Measurements from ENCODE around the gene ANKRD10.
A peak's percentile ranks its signal among the peaks of the same experiment; 100 is the strongest.
"Not testable (repeated sequence)": the region's sequence is repeated elsewhere in the genome, so short reads cannot be mapped to it uniquely, and the experiment has no call there.

The ANKRD10 gene

DNA sequence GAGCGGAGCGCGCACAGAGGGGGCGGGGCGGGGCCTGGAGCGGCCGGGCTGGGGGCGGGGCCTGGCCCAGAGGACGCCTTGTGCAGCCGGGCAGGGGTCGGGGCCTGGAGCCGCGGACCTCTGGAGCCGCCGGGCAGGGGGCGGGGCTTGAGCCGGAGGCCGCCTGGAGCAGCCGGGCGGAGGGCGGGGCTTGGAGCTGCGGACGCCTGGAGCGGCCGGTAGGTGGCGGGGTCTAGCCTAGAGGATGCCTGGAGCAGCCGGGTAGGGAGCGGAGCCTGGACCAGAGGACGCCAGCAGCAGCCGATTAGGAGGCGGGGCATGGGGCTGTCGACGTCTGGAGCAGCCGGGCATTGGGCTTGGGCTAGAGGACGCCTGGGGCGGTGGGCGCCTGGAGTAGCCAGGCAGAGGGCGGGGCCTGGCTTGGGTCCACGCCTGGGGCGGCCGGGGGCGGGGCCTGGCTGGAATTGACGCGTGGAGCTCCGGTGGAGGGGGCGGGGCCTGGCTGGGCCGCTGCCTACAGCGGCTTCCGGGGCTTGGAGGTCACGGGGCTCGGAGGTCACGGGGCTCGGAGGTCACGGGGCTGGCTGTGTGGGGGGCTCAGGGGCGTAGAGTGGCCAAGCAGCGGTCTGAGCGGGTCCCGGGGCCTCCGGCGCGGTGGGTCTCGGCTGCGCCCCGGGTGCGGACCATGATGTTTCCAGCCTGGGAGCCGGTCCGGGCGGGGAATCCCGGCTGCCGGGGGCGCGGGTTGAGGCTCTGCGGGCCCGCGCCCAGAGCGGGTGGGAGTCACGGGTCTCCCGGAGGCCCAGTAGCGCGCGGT lies at the start of gene ANKRD10:
TSS of gene ANKRD10 (minus strand) at position 13 of the 817 bp plus-strand sequence. CDS start 135 bp downstream, outside the sequence.
- peak within 1 kb of the TSS; percentile 87 for H3K4me3 ChIP-seq (ENCODE audit: low read length)
- TF ChIP-seq ZNF274 (IDR thresholded peaks at IDR 0.05; ENCODE audit: low read depth, low read length): no peak

DNA sequence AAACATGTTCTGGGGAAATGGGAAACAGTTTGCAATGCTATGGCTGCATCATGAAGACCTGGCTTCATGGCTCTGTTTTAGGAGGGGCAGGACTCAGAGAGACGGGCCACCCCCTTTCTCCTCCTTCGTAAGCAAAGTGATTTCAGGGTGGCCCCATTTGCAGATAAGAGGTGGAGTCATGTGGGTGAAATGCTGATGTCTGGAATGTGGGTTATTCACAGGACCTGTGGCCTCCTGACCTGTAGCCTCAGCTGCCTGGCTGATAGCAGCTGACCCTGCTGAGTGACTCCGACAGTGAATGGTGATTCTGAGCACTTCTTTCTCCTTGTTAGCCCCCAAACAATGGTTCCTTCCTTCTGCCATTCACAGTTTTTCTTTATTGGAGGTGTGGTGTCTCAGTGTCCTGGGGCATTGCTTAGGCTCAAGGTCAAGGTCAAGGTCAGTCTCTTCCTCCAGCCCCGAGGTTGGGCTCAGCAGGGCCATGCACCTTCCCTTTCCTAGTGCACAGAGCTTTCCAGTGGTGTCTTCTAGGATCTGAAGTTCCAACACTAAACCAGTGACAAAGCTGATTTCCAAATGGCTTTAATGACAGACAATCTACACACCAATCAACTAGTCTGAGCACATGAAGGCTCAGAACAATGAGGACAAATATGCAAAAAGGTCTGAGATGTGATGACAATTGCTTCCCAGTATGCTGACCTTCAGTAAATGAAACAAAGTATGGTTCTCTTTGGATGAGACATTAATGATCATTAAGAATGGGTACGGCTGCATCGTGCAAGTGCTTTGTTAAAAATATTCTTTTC lies 49.6 kb upstream of the ANKRD10 start:
- no peak for TF ChIP-seq ZNF274 (IDR thresholded peaks at IDR 0.05; ENCODE audit: low read depth, low read length)
- no peak overlapping the region for H3K4me3 ChIP-seq (ENCODE audit: low read length)

DNA sequence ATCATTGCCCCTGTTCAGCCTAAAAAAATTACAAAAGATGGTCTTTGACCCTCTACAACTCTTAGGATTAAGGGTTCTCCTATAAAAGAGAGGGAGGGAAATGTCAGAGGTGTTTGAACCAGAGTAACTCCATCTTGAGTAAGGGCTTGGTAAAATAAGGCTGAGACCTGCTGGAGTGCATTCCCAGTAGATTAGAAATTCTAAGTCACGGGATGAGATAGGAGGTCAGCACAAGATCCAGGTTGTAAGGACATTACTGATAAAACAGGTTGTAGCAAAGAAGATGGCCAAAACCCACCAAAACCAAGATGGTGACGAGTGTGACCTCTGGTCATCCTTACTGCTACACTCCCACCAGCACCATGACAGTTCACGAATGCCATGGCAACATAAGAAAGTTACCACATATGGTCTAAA lies 48.7 kb upstream of the ANKRD10 start:
- TF ChIP-seq ZNF274 (IDR thresholded peaks at IDR 0.05; ENCODE audit: low read depth, low read length): no peak
- H3K4me3 ChIP-seq (ENCODE audit: low read length): no peak overlapping the region

DNA sequence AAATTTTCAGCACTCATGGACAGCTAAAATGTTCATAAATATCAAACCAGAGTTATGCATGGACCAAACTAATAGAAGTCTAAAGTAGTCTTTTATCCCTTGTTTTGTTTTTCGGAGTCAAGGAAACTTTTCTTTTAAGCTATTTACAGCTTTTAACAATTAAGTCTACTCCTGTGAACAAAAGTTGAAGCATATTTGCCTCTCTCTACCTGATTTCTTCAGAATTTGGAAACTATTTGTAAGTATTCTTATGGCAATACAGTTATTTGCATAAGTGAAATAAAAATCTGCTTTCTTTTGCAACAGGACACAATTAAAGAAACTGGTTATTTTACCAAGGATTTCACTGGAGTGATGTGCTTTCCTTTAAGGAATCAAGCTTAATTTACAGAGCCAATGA lies 47.1 kb upstream of the ANKRD10 start:
- TF ChIP-seq ZNF274 (IDR thresholded peaks at IDR 0.05; ENCODE audit: low read depth, low read length): no peak
- no peak overlapping the region for H3K4me3 ChIP-seq (ENCODE audit: low read length)

DNA sequence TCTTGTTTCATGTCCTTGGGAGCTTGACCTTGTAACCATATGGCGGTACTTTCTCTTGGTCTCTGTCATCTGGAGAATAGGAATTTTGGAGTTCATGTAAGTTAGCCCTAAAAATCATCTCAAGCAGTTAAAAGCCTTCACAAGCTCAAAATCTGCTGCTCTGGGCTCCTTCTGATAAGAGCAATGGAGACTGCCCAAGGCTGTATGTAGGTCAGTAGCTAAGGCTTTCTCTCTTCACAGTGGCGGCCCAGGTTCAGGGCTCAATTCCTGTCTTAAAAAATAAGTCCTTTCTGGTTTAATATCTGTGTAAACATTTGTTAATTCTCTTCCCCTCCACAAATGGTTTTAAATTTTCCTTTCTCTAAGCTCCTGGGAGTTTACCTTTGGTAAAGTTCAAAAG lies 45.3 kb upstream of the ANKRD10 start:
- TF ChIP-seq ZNF274 (IDR thresholded peaks at IDR 0.05; ENCODE audit: low read depth, low read length): no peak
- H3K4me3 ChIP-seq (ENCODE audit: low read length): no peak overlapping the region

DNA sequence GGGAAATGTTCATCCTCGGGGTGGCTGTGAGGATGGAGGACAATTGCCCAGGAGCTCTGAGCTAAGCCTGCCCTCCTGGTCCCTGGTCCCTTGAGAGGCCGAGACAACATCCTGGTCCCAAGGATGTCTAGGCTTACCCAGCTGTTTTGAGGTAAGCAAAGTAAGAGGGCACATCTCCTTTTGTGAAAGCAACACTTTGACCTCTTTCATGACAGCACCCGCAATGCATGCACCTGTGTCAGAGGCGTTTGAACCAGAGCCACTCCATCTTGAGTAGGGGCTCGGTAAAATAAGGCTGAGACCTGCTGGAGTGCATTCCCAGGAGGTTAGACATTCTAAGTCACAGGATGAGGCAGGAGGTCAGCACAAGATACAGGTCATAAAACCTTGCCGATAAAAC lies 43.1 kb upstream of the ANKRD10 start:
- H3K4me3 ChIP-seq (ENCODE audit: low read length): no peak overlapping the region
- no peak for TF ChIP-seq ZNF274 (IDR thresholded peaks at IDR 0.05; ENCODE audit: low read depth, low read length)

DNA sequence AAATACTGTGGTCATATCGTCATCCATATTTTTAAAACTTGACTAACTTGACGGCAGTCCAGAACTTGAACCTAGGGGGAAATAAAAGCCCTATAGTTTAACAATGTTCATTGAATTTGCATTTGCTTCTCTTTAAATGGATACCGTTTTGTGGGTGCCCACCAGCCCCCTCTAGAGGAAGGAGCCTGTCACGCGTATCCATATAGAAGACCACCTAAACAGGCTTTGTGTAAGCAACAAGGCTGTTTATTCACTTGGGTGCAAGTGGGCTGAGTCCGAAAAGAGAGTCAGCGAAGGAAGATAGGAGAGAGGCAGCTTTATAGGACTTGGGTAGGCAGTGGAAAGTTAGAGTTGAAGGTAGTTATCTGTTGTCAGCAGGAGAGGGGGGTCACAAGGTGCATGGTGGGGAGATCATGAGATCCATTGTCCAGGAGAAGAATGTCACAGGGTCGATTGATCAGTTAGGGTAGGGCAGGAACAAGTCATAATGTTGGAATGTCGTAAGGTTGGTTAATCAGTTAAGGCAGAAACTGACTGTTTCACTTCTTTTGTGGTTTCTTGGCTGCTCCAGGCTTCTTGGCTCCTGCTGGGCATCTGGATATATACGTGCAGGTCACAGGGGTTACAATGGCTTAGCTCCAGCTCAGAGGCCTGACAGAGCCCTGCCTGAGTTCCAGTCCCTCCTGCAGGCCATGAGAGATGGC lies 42.5 kb upstream of the ANKRD10 start:
- H3K4me3 ChIP-seq (ENCODE audit: low read length): no peak overlapping the region
- no peak for TF ChIP-seq ZNF274 (IDR thresholded peaks at IDR 0.05; ENCODE audit: low read depth, low read length)

DNA sequence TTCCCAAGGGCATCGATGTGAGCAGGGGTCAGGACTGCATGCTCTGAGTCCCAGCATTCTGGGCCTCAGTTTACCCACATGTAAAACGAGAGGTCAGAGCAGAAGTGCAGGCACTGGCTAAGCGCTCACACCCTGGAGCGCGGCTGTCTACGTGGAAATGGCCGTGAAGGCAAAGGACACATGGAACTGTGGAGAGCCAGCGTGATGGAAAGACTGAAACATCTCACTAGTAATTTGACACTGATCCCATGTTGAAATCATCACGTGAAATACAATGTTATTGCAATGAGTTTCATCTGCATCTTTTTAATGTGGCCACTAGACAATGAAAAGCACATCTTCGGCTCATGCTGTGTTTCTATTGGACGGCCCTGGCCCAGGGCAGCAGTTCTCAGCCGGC lies 41.3 kb upstream of the ANKRD10 start:
- H3K4me3 ChIP-seq (ENCODE audit: low read length): not testable (repeated sequence)

DNA sequence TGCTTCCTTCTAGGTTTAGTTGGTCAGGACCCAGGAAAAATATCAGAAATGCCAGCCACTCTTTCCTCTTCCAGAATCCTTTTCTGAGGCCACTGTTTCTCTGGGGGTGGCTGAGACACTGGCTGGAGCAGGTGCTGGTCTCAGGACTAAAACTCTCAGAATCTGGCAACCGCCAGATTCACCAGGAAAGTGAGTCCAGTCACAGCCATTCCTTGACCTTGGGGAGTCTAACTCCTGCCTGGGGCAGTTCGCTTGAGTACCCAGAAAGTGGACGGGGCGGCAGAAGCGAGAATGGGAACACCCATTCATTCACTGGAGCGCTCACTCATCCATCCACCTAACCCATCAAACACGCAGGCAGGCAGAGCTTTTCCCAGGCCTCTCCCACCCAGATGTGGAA lies 40.7 kb upstream of the ANKRD10 start:
- not testable (repeated sequence) for H3K4me3 ChIP-seq (ENCODE audit: low read length)

DNA sequence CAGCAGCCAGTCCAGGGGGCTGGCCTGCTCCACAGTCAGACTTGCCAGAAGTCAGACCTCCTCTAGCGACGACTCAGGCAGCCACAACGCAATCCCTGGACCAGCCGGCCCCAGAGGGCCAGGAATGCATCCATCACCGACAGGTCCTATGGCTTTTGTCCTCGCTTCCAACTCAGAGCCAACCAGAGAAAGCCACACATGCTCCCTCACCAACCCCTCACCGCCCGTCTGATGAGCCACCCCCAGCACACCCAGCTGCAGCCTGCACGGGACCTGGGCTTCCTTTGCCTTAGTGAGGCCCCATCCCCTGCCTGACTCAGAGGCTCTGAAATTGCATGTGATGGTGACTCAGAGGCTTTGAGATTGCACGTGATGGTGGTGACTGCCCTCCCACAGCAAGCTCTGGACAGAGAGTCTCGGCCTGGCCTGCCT lies 40.2 kb upstream of the ANKRD10 start:
- H3K4me3 ChIP-seq (ENCODE audit: low read length): not testable (repeated sequence)

DNA sequence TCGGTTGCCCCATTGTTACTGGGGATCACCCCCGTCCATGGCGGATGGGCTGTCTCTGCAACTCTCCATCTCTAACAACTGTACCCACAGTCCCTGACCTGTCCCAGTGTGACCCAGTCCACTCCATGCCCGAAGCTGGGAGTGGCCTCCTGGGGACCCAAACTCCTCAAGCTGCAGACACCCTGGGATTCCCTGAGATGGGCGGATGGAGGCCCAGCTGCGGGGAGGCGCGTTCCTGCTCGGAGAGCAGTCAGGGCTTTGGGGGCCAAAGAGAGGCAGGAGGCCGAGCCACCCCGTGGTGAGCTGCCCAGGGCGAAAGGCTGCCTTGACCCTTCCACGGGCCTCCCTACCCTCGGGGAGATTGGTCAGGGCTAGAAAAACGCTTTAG lies 39.7 kb upstream of the ANKRD10 start:
- not testable (repeated sequence) for H3K4me3 ChIP-seq (ENCODE audit: low read length)

DNA sequence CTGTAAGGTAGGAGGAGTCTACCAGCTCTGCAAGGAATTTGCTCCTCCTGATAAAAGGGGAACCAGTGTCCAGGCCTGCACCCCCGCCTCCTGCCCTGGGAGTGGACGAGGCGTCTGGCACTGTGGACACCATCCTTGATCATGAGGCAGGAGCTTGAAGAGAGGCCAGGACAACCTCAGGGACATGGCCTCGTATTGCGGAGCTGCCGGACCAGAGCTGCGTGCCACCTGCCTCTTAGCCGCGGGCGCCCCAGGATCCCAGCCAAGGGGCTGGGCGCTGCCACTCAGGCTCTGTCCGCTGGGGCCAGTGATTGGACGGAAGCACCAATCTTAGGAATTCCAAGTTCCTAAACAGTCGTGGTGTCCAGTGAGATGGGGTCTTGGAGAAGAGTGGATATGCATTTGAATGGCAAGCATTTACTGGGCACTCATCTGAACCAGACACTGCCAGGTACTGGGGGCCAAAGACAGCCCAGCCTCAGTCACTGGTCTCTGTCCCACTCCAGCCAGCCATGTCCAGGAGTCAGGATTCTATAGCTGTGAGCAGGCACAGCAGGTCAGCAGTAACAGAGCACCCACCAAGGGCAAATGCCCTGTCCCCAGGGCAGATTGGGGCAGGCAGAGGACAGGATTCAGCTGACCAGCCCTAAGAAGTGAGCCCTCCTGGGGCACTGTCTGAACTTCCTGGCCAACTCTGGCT lies 39.1 kb upstream of the ANKRD10 start:
- no peak for TF ChIP-seq ZNF274 (IDR thresholded peaks at IDR 0.05; ENCODE audit: low read depth, low read length)
- H3K4me3 ChIP-seq (ENCODE audit: low read length): no peak overlapping the region

DNA sequence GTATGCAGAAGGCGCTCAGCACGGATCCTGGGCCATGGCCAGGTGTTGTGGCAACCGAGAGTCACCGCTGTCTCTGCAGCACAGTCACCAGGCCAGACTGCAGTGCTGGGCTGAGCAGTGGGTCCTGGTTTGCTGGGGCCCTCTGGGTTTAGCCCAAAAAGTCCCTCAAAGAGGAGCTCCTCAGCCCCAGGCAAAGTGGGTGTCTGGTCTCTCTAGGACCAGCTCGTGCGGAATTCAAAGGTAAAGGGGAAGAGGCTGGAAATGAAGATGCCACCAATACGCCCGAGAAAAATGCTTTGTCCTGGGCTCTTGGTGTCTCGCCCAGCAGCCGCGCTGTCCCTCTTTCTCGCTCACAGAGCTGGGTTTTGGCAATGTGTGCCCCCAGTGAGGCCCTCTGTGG lies 38.5 kb upstream of the ANKRD10 start:
- no peak overlapping the region for H3K4me3 ChIP-seq (ENCODE audit: low read length)
- no peak for TF ChIP-seq ZNF274 (IDR thresholded peaks at IDR 0.05; ENCODE audit: low read depth, low read length)

DNA sequence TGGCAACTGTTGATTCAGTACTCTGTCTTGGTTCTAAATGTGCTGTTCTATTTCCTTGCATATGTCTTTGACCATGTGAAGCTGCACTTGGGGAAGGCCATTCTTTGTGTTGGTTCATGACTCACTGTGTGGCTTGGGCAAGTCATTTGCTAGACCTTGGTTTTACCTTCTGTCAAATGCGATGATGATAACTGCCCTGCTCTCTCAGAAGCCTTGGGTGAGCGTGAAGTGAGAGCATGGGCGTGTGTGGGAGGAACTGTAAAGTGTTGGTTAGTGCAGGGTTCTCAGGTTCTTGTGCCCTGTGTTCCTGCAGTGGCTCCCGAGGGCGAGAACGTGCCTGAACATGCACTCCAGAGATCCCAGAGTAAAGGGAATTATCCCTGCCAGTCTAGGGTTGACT lies 37.3 kb upstream of the ANKRD10 start:
- H3K4me3 ChIP-seq (ENCODE audit: low read length): not testable (repeated sequence)
